CD14-positive monocyte (primary cell): ENCODE data around the gene CFAP69. TPM values are rescaled to one million over a fixed set of nuclear protein-coding genes. Genes with fewer than 3 reads are reported as not detected.
"Not testable (repeated sequence)": the region's sequence is repeated elsewhere in the genome, so short reads cannot be mapped to it uniquely, and the experiment has no call there.

Experiments used
- DNase-seq, 3 donors: peaks; one replicate each; pipeline ENCODE4 v3.0.0-alpha.2; 2011 to 2022
- H2AFZ ChIP-seq: 2 replicates; pipeline ENCODE4 v1.6.0; 2012; ENCODE audit warnings: mild to moderate bottlenecking, low read depth, low read length, inconsistent platforms; ENCODE audit not compliant: insufficient read depth, poor library complexity, severe bottlenecking
- H3K27ac ChIP-seq, 2 donors: 1 replicate in 1 of 2; 2 replicates in 1 of 2; pipeline ENCODE4 v1.5.1; 2012 to 2013; ENCODE audit warnings: low read length in 2 of 2, control low read depth in 1 of 2, inconsistent platforms in 1 of 2, low read depth in 1 of 2, mild to moderate bottlenecking in 1 of 2
- H3K27me3 ChIP-seq, 2 donors: one replicate each; pipeline versions ENCODE4 v1.6.0 to v1.6.1; 2011 to 2013; ENCODE audit warnings: low read length in 2 of 2; ENCODE audit not compliant: control insufficient read depth in 2 of 2, insufficient read depth in 2 of 2
- H3K36me3 ChIP-seq, 2 donors: replicated peaks in 1 of 2; 1 replicate in 1 of 2; 2 replicates in 1 of 2; pipeline versions ENCODE4 v1.5.1 to v1.6.1; 2012 to 2013; ENCODE audit warnings: low read length in 2 of 2, control low read depth in 1 of 2, inconsistent platforms in 1 of 2, mild to moderate bottlenecking in 1 of 2; ENCODE audit not compliant: insufficient read depth in 2 of 2, control insufficient read depth in 1 of 2
- H3K4me1 ChIP-seq, 2 donors: 1 replicate in 1 of 2; 2 replicates in 1 of 2; pipeline versions ENCODE4 v1.5.1 to v1.6.1; 2012 to 2013; ENCODE audit warnings: low read length in 2 of 2, control low read depth in 1 of 2, inconsistent platforms in 1 of 2, mild to moderate bottlenecking in 1 of 2, moderate library complexity in 1 of 2; ENCODE audit not compliant: insufficient read depth in 2 of 2, control insufficient read depth in 1 of 2
- H3K4me2 ChIP-seq: replicated peaks from 2 replicates; pipeline ENCODE3; 2012; ENCODE audit warnings: low read length, moderate library complexity, mild to moderate bottlenecking; ENCODE audit not compliant: poor library complexity, severe bottlenecking; ENCODE audit errors: extremely low read depth
- H3K4me3 ChIP-seq, 3 experiments: fragments of 200-600 bp in 1 of 3; sonication (generic) in 1 of 3; replicated peaks in 1 of 3; 1 replicate in 2 of 3; 2 replicates in 1 of 3; pipeline ENCODE4 v1.5.1; 2011 to 2013; ENCODE audit warnings: low read length in 3 of 3, mild to moderate bottlenecking in 3 of 3, control low read depth in 2 of 3, low read depth in 2 of 3, inconsistent platforms in 1 of 3, moderate library complexity in 1 of 3
- H3K79me2 ChIP-seq: 2 replicates; pipeline ENCODE4 v1.6.0; 2012; ENCODE audit warnings: mild to moderate bottlenecking, control low read depth, inconsistent platforms, low read length, moderate library complexity; ENCODE audit not compliant: insufficient read depth
- H3K9ac ChIP-seq: 2 replicates; pipeline ENCODE4 v1.6.0; 2017; ENCODE audit warnings: low read length, mild to moderate bottlenecking; ENCODE audit not compliant: insufficient read depth, poor library complexity, severe bottlenecking
- H3K9me3 ChIP-seq, 2 donors: replicated peaks in 1 of 2; 1 replicate in 1 of 2; 2 replicates in 1 of 2; pipeline versions ENCODE4 v1.5.1 to v1.6.1; 2012 to 2013; ENCODE audit warnings: low read length in 2 of 2, control low read depth in 1 of 2; ENCODE audit not compliant: control insufficient read depth in 1 of 2, insufficient read depth in 1 of 2
- H4K20me1 ChIP-seq: 2 replicates; pipeline ENCODE4 v1.6.0; 2012; ENCODE audit warnings: mild to moderate bottlenecking, low read length, control low read depth, moderate library complexity; ENCODE audit not compliant: insufficient read depth
- H3K27ac Mint-ChIP-seq, 7 donors: one replicate each; pipeline ENCODE4 v1.8.0; 2020; ENCODE audit warnings: mild to moderate bottlenecking in 7 of 7, mixed read lengths in 7 of 7, moderate library complexity in 6 of 7, inconsistent platforms in 2 of 7
- H3K27me3 Mint-ChIP-seq, 3 donors: one replicate each; pipeline ENCODE4 v1.8.0; 2021 to 2022; ENCODE audit warnings: low read depth in 3 of 3, mild to moderate bottlenecking in 3 of 3, mixed read lengths in 3 of 3, moderate library complexity in 3 of 3, inconsistent platforms in 1 of 3
- H3K36me3 Mint-ChIP-seq, 2 donors: one replicate each; pipeline ENCODE4 v1.8.0; 2020; ENCODE audit warnings: mixed read lengths in 2 of 2, inconsistent platforms in 1 of 2, mild to moderate bottlenecking in 1 of 2
- H3K4me1 Mint-ChIP-seq: one replicate; pipeline ENCODE4 v1.8.0; 2020; ENCODE audit warnings: mild to moderate bottlenecking, mixed read lengths
- H3K4me3 Mint-ChIP-seq, 2 donors: one replicate each; pipeline ENCODE4 v1.8.0; 2020; ENCODE audit warnings: mild to moderate bottlenecking in 2 of 2, mixed read lengths in 2 of 2, moderate library complexity in 1 of 2
- H3K9me3 Mint-ChIP-seq, 7 donors: one replicate each; pipeline ENCODE4 v1.8.0; 2020 to 2022; ENCODE audit warnings: mixed read lengths in 7 of 7, mild to moderate bottlenecking in 6 of 7, moderate library complexity in 6 of 7, inconsistent platforms in 2 of 7
- WGBS: methylation state at CpG from one replicate; pipeline ENCODE4 v1.1.5; 2013; ENCODE audit warnings: missing lambda C conversion rate; ENCODE audit not compliant: insufficient coverage; 5-methylcytosine and 5-hydroxymethylcytosine counted together
- intact Hi-C, 2 donors: fragments of 100-400 bp; cut with micrococcal nuclease; formaldehyde crosslinking; loops; one replicate each; pipeline versions ENCODE4 v1.15.0 to v1.15.1; 2023
- polyA plus RNA-seq, 3 donors: library from polyadenylated mRNA; depleted of rRNA in 1 of 3; unstranded in 2 of 3; stranded (reverse) in 1 of 3; fragments of 300-500 nt in 2 of 3; fragments of >200 nt in 1 of 3; fragmentation: Illumina TruSeq in 2 of 3; gene quantifications; 1 replicate in 2 of 3; 2 replicates in 1 of 3; pipeline ENCODE4 v1.2.3, GENCODE V29; 2012 to 2021
- TF ChIP-seq, protein P1 (sequence below): fragments of 200-600 bp; IDR thresholded peaks from one replicate; pipeline ENCODE4 v1.8.0; 2022; ENCODE audit warnings: antibody characterized with exemption, mild to moderate bottlenecking

The CFAP69 gene
- polyA plus RNA-seq, 3 donors: not detected

DNA sequence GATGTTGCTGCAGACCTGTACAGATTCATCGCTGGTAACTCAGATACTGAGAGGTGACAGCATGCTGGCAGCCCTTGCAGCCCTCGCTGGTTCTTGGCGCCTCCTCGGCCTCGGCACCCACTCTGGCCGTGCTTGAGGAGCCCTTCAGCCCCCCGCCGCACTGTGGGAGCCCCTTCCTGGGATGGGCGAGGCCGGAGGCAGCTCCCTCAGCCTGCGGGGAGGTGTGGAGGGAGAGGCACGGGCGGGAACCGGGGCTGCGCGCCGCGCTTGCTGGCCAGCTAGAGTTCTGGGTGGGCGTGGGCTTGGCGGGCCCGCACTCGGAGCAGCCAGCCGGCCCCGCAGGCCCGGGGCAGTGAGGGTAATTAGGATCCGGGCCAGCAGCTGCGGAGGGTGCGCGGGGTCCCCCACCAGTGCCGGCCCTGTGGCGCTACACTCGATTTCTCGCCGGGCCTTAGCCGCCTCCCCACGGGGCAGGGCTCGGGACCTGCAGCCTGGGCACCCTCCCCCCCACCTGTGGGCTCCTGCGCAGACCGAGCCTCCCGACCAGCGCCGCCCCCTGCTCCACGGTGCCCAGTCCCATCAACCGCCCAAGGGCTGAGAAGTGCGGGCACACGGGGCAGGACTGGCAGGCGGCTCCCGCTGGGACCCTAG lies 89.3 kb downstream of the CFAP69 start:
- Mint-ChIP-seq H3K27ac (no peak overlapping the region), H3K36me3 (no peaks in the 10 kb centered on the region), H3K9me3 (peaks cover 2 to 15% (median 5%) of the 10 kb centered on the region in 7 donors), H3K4me1 (no peaks in the 10 kb centered on the region), H3K4me3 (no peak overlapping the region), H3K27me3 (peaks cover 0 to 5% (median 2%) of the 10 kb centered on the region in 3 donors)
- H3K27me3 ChIP-seq: no peaks in the 10 kb centered on the region
- no peaks in the 10 kb centered on the region for H3K36me3 ChIP-seq
- H3K27ac ChIP-seq: no peak overlapping the region
- TF ChIP-seq, protein P1, sequence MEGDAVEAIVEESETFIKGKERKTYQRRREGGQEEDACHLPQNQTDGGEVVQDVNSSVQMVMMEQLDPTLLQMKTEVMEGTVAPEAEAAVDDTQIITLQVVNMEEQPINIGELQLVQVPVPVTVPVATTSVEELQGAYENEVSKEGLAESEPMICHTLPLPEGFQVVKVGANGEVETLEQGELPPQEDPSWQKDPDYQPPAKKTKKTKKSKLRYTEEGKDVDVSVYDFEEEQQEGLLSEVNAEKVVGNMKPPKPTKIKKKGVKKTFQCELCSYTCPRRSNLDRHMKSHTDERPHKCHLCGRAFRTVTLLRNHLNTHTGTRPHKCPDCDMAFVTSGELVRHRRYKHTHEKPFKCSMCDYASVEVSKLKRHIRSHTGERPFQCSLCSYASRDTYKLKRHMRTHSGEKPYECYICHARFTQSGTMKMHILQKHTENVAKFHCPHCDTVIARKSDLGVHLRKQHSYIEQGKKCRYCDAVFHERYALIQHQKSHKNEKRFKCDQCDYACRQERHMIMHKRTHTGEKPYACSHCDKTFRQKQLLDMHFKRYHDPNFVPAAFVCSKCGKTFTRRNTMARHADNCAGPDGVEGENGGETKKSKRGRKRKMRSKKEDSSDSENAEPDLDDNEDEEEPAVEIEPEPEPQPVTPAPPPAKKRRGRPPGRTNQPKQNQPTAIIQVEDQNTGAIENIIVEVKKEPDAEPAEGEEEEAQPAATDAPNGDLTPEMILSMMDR: no peak
- H3K4me3 ChIP-seq: no peak overlapping the region
- WGBS: 98% methylated on average over 37 of the region's 48 CpGs
- intact Hi-C loops: no loop called here
- H3K4me2 ChIP-seq: no peak overlapping the region
- H3K4me1 ChIP-seq: no peaks in the 10 kb centered on the region
- no peak for DNase-seq
- no peak overlapping the region for H2AFZ ChIP-seq
- H4K20me1 ChIP-seq: no peaks in the 10 kb centered on the region
- no peak overlapping the region for H3K9ac ChIP-seq
- peaks cover 0 to 4% of the 10 kb centered on the region in 2 donors for H3K9me3 ChIP-seq
- H3K79me2 ChIP-seq: no peaks in the 10 kb centered on the region

DNA sequence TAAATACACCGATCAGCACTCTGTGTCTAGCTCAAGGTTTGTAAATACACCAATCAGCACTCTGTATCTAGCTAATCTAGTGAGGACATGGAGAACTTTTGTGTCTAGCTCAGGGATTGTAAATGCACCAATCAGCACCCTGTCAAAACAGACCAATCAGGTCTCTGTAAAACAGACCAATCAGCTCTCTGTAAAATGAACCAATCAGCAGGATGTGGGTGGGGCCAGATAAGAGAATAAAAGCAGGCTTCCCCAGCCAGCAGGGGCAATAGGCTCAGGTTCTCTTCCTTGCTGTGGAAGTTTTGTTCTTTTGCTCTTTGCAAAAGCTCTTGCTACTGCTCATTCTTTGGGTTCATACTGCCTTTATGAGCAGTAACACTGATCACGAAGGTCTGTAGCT lies 90.0 kb downstream of the CFAP69 start:
- 100% methylated on average over 1 of the region's 2 CpGs for WGBS

More for the DNA sequence above, 90.0 kb downstream of the CFAP69 start:
- H3K27ac ChIP-seq, H3K4me1 Mint-ChIP-seq, H3K36me3 ChIP-seq, H3K4me1 ChIP-seq, DNase-seq, H4K20me1 ChIP-seq, H3K36me3 Mint-ChIP-seq, H3K27me3 ChIP-seq, H3K27me3 Mint-ChIP-seq, H3K9me3 ChIP-seq, H3K4me2 ChIP-seq, H2AFZ ChIP-seq, H3K9ac ChIP-seq, H3K4me3 Mint-ChIP-seq, H3K4me3 ChIP-seq, H3K79me2 ChIP-seq, intact Hi-C loops: not testable (repeated sequence)
- Mint-ChIP-seq H3K9me3 (peaks cover 2 to 15% (median 5%) of the 10 kb centered on the region in 7 donors), H3K27ac (peak overlapping the region in 1 of 7 donors; percentile 57)
